ENCODE results near the gene PDE2A. TPM values are rescaled to one million over a fixed set of nuclear protein-coding genes. Genes with fewer than 3 reads are reported as not detected.

PDE2A gene
- polyA plus RNA-seq, 1 donor = 13.6 TPM

- no peak for DNase-seq
Observed at GRCh38 chr11:72636376-72636775, 37.8 kb downstream of the PDE2A start.

- no peak for DNase-seq
Observed at GRCh38 chr11:72635933-72636332, 38.3 kb downstream of the PDE2A start.

- DNase-seq = no peak
Observed at GRCh38 chr11:72635309-72635915, 38.8 kb downstream of the PDE2A start.

- no peak for DNase-seq
Observed at GRCh38 chr11:72634472-72635095, 39.6 kb downstream of the PDE2A start.

GRCh38 chr11:72634016-72634415, 40.2 kb downstream of the PDE2A start:
- DNase-seq = no peak

- no peak for DNase-seq
Observed at GRCh38 chr11:72633068-72633467, 41.2 kb downstream of the PDE2A start.

- DNase-seq = no peak
Observed at GRCh38 chr11:72631806-72632731, 42.2 kb downstream of the PDE2A start.

GRCh38 chr11:72630104-72630852, 43.9 kb downstream of the PDE2A start:
- DNase-seq = no peak

GRCh38 chr11:72629266-72629665, 45.0 kb downstream of the PDE2A start:
- no peak for DNase-seq

- DNase-seq = no peak
Observed at GRCh38 chr11:72627594-72628281, 46.5 kb downstream of the PDE2A start.

GRCh38 chr11:72626414-72626936, 47.7 kb downstream of the PDE2A start:
- DNase-seq = no peak

- peak; percentile 44 for DNase-seq
Observed at GRCh38 chr11:72625691-72626413, 48.4 kb downstream of the PDE2A start.

GRCh38 chr11:72624496-72625201, 49.6 kb downstream of the PDE2A start:
- DNase-seq = no peak

- no peak for DNase-seq
Observed at GRCh38 chr11:72623052-72623451, 51.2 kb downstream of the PDE2A start.

- no peak for DNase-seq
Observed at GRCh38 chr11:72621008-72621610, 53.1 kb downstream of the PDE2A start.

- DNase-seq = no peak
Observed at GRCh38 chr11:72618803-72619202, 55.4 kb downstream of the PDE2A start.

GRCh38 chr11:72617080-72617762, 57.0 kb downstream of the PDE2A start:
- peak; percentile 50 for DNase-seq

- no peak for DNase-seq
Observed at GRCh38 chr11:72616655-72617054, 57.6 kb downstream of the PDE2A start.

- DNase-seq = no peak
Observed at GRCh38 chr11:72615329-72615728, 58.9 kb downstream of the PDE2A start.
